ENCODE results near the gene TNRC6B. TPM values are rescaled to one million over a fixed set of nuclear protein-coding genes. Genes with fewer than 3 reads are reported as not detected.
A peak's percentile ranks its signal among the peaks of the same experiment; 100 is the strongest.
"Not testable (repeated sequence)": the region's sequence is repeated elsewhere in the genome, so short reads cannot be mapped to it uniquely, and the experiment has no call there.

The TNRC6B gene
- polyA plus RNA-seq, 3 donors, result 7.2 to 16.5 (median 11.8) TPM

DNA sequence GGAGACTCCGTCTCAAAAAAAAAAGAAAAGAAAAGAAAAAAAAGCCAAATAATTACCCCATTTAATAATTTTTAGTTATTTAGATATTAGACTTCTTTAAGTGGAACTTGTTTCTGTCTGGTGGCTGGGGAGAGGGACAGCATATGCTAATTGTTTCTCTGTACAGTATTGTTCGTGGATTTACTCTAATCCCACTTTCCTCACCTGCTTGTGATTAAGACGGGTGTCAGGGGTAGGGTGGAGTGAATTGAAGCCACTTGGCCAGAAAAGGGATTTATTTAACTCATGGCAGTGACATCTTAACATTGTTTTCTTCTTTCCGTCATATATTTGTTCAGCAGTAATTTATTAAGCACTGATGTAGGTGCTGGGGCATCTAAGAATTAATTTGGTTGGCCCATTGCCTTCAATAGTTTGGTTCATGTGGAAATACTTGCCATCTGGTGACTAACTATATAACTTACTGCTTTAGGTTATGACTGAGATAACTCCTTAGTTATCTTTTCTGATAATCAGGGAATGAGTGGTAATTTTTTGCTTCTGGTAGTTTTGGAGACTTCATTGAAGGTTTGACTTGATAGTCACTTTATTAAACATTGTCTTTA lies 4.6 kb downstream of the TNRC6B start:
- TF ChIP-seq, protein P1, sequence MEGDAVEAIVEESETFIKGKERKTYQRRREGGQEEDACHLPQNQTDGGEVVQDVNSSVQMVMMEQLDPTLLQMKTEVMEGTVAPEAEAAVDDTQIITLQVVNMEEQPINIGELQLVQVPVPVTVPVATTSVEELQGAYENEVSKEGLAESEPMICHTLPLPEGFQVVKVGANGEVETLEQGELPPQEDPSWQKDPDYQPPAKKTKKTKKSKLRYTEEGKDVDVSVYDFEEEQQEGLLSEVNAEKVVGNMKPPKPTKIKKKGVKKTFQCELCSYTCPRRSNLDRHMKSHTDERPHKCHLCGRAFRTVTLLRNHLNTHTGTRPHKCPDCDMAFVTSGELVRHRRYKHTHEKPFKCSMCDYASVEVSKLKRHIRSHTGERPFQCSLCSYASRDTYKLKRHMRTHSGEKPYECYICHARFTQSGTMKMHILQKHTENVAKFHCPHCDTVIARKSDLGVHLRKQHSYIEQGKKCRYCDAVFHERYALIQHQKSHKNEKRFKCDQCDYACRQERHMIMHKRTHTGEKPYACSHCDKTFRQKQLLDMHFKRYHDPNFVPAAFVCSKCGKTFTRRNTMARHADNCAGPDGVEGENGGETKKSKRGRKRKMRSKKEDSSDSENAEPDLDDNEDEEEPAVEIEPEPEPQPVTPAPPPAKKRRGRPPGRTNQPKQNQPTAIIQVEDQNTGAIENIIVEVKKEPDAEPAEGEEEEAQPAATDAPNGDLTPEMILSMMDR (IDR thresholded peaks at IDR 0.05), result no peak
- Mint-ChIP-seq H3K27me3 (ENCODE audit: low read depth in 3 of 3) (no peaks in the 10 kb centered on the region), H3K9me3 (no peaks in the 10 kb centered on the region), H3K36me3 (peaks cover 4% of the 10 kb centered on the region in 2 donors), H3K27ac (peak overlapping the region; percentile 83 to 94 (median 92)), H3K4me3 (peak overlapping the region; percentile 71 to 78), H3K4me1 (peaks cover 80% of the 10 kb centered on the region)
- no peak overlapping the region for H3K9ac ChIP-seq (ENCODE audit: insufficient read depth, low read length, poor library complexity, severe bottlenecking)
- no peak for DNase-seq
- H3K4me1 ChIP-seq (ENCODE audit: control insufficient read depth in 1 of 2, insufficient read depth in 2 of 2, low read length in 2 of 2), result peaks cover 55 to 70% of the 10 kb centered on the region in 2 donors
- no peaks in the 10 kb centered on the region for H3K9me3 ChIP-seq (replicated peaks in 1 of 2; ENCODE audit: control insufficient read depth in 1 of 2, insufficient read depth in 1 of 2, low read length in 2 of 2)
- peak overlapping the region in 1 of 2 donors; percentile 84 for H3K27ac ChIP-seq (ENCODE audit: low read depth in 1 of 2, low read length in 2 of 2)
- intact Hi-C loops (cut with micrococcal nuclease), result no loop called here
- peak overlapping the region; percentile 66 for H3K4me2 ChIP-seq (replicated peaks; ENCODE audit: extremely low read depth, low read length, poor library complexity, severe bottlenecking)
- H4K20me1 ChIP-seq (ENCODE audit: insufficient read depth, low read length), result peaks cover 65% of the 10 kb centered on the region
- no peak overlapping the region for H2AFZ ChIP-seq (ENCODE audit: insufficient read depth, low read depth, low read length, poor library complexity, severe bottlenecking)
- WGBS (ENCODE audit: insufficient coverage), result no CpG with 5 or more reads among the region's 4 CpGs
- peaks cover 99% of the 10 kb centered on the region for H3K79me2 ChIP-seq (ENCODE audit: insufficient read depth, low read length)
- H3K36me3 ChIP-seq (replicated peaks in 1 of 2; ENCODE audit: control insufficient read depth in 1 of 2, insufficient read depth in 2 of 2, low read length in 2 of 2), result no peaks in the 10 kb centered on the region
- no peaks in the 10 kb centered on the region for H3K27me3 ChIP-seq (ENCODE audit: control insufficient read depth in 2 of 2, insufficient read depth in 2 of 2, low read length in 2 of 2)
- H3K4me3 ChIP-seq (replicated peaks in 1 of 3; ENCODE audit: low read depth in 2 of 3, low read length in 3 of 3), result peak overlapping the region in 1 of 3 experiments; percentile 57

DNA sequence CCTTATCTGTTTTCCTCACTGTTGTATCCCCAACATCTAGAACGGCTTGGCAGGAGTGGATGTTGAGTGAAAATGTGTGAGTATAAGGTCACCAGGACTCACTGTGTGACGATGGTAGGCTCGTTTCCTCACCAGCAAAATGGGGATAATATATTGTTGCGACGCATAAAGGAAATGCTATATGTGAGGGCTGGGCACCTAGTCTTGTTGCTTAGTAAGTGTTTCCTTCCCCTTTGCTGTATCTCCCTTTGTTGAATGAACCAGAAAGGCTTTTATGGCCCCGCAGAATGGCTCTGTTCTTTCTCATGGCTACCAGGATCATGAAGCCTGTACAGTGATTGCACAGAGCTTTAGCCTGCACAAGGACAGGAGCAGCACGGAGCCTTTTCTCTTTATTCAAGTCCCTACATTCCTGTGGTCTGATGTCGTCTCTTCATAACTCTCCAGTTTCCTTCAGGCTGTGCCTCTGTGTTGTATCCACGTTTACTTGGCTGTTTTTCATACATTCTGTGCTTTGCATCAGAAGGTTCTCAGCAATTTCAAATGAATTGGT lies 5.4 kb downstream of the TNRC6B start:
- peak; percentile 63 to 70 (median 63) for DNase-seq
- Histone ChIP-seq H3K4me2 (replicated peaks; ENCODE audit: extremely low read depth, low read length, poor library complexity, severe bottlenecking) (peak overlapping the region; percentile 66), H3K4me1 (ENCODE audit: control insufficient read depth in 1 of 2, insufficient read depth in 2 of 2, low read length in 2 of 2) (peaks cover 53 to 67% of the 10 kb centered on the region in 2 donors), H4K20me1 (ENCODE audit: insufficient read depth, low read length) (peaks cover 73% of the 10 kb centered on the region), H3K4me3 (replicated peaks in 1 of 3; ENCODE audit: low read depth in 2 of 3, low read length in 3 of 3) (peak overlapping the region in 2 of 3 experiments; percentile 16 to 57), H3K36me3 (replicated peaks in 1 of 2; ENCODE audit: control insufficient read depth in 1 of 2, insufficient read depth in 2 of 2, low read length in 2 of 2) (no peaks in the 10 kb centered on the region), H3K27ac (ENCODE audit: low read depth in 1 of 2, low read length in 2 of 2) (peak overlapping the region; percentile 43 to 84), H3K9ac (ENCODE audit: insufficient read depth, low read length, poor library complexity, severe bottlenecking) (peak overlapping the region; percentile 6), H3K79me2 (ENCODE audit: insufficient read depth, low read length) (peaks cover 100% of the 10 kb centered on the region), H3K27me3 (ENCODE audit: control insufficient read depth in 2 of 2, insufficient read depth in 2 of 2, low read length in 2 of 2) (no peaks in the 10 kb centered on the region), H3K9me3 (replicated peaks in 1 of 2; ENCODE audit: control insufficient read depth in 1 of 2, insufficient read depth in 1 of 2, low read length in 2 of 2) (no peaks in the 10 kb centered on the region), H2AFZ (ENCODE audit: insufficient read depth, low read depth, low read length, poor library complexity, severe bottlenecking) (peak overlapping the region; percentile 62)
- Mint-ChIP-seq H3K36me3 (peaks cover 4% of the 10 kb centered on the region in 2 donors), H3K4me1 (peaks cover 80% of the 10 kb centered on the region), H3K4me3 (peak overlapping the region; percentile 71 to 78), H3K27ac (peak overlapping the region; percentile 83 to 94 (median 92)), H3K27me3 (ENCODE audit: low read depth in 3 of 3) (no peaks in the 10 kb centered on the region), H3K9me3 (no peaks in the 10 kb centered on the region)
- intact Hi-C loops (cut with micrococcal nuclease), result no loop called here
- 0% methylated on average over 3 of the region's 9 CpGs for WGBS (ENCODE audit: insufficient coverage)
- TF ChIP-seq, protein P1 (IDR thresholded peaks at IDR 0.05), result no peak

DNA sequence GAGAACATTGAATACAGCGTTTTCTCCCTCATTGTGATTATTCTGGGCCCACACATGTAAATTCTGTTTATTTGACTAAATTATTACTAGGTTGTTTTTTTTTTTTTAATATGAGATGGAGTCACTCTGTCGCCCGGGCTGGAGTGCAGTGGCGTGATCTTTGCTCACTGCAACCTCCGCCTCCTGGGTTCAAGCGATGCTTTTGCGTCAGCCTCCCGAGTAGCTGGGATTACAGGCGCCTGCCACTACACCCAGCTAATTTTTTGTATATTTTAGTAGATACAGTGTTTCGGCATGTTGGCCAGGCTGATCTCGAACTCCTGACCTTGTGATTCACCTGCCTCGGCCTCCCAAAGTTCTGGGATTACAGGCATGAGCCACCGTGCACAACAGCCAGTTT lies 5.9 kb downstream of the TNRC6B start:
- H3K4me1 ChIP-seq (ENCODE audit: control insufficient read depth in 1 of 2, insufficient read depth in 2 of 2, low read length in 2 of 2), result peaks cover 53 to 67% of the 10 kb centered on the region in 2 donors
- H2AFZ ChIP-seq (ENCODE audit: insufficient read depth, low read depth, low read length, poor library complexity, severe bottlenecking); H3K27me3 Mint-ChIP-seq (ENCODE audit: low read depth in 3 of 3); intact Hi-C loops (cut with micrococcal nuclease); H3K9ac ChIP-seq (ENCODE audit: insufficient read depth, low read length, poor library complexity, severe bottlenecking); H3K9me3 Mint-ChIP-seq; H3K27me3 ChIP-seq (ENCODE audit: control insufficient read depth in 2 of 2, insufficient read depth in 2 of 2, low read length in 2 of 2); H3K9me3 ChIP-seq (replicated peaks in 1 of 2; ENCODE audit: control insufficient read depth in 1 of 2, insufficient read depth in 1 of 2, low read length in 2 of 2); H3K4me3 Mint-ChIP-seq; DNase-seq; H3K36me3 ChIP-seq (replicated peaks in 1 of 2; ENCODE audit: control insufficient read depth in 1 of 2, insufficient read depth in 2 of 2, low read length in 2 of 2); H3K36me3 Mint-ChIP-seq: not testable (repeated sequence)
- Mint-ChIP-seq H3K4me1 (peaks cover 80% of the 10 kb centered on the region), H3K27ac (peak overlapping the region; percentile 83 to 94 (median 92))
- peak overlapping the region; percentile 66 for H3K4me2 ChIP-seq (replicated peaks; ENCODE audit: extremely low read depth, low read length, poor library complexity, severe bottlenecking)
- peaks cover 100% of the 10 kb centered on the region for H3K79me2 ChIP-seq (ENCODE audit: insufficient read depth, low read length)
- WGBS (ENCODE audit: insufficient coverage), result 100% methylated on average over 9 of the region's 13 CpGs
- peak overlapping the region in 1 of 3 experiments; percentile 57 for H3K4me3 ChIP-seq (replicated peaks in 1 of 3; ENCODE audit: low read depth in 2 of 3, low read length in 3 of 3)
- H4K20me1 ChIP-seq (ENCODE audit: insufficient read depth, low read length), result peaks cover 78% of the 10 kb centered on the region
- peak overlapping the region; percentile 43 to 84 for H3K27ac ChIP-seq (ENCODE audit: low read depth in 1 of 2, low read length in 2 of 2)
